ENCODE results near the gene RRP15.
"Not testable (repeated sequence)": the region's sequence is repeated elsewhere in the genome, so short reads cannot be mapped to it uniquely, and the experiment has no call there.

Gene RRP15

DNA sequence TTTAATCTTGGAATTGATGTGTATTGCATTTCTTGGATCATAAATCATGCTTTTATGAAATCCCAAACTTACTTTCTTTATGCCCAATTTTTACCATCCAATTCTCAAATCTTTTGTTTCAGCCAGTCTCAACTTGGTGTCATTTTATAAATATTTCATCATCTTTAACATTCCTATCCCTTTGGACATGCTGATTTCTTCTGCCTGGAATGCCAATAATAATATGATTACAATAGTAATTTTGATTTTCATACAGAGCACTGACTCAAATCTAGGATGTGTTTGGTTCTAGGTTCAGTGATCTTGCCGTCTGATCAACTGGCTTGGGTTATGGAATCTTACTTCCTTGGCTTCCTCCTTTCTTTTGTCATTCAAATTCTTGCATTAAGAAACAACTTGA lies 12.8 kb downstream of the RRP15 start:
- DNase-seq = no peak

DNA sequence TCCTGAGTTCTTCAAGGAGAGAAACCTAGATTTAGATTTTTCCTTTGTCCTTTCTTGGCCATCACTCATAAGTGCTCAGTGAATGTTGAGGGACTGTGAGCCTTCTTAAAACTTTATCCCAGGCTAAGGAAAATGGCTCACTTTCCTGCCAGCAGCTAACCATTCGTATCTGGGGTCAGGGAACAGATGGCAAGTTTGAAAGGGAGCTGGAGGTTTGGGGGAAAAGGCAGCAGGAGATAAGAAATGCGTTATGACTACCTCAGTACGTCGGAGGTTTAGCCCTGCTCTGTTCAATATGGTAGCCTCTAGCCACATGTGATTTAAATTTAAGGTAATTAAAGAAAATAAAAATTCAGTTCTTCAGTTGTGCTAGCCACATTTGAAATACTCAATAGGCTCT lies 13.3 kb downstream of the RRP15 start:
- no peak for DNase-seq

DNA sequence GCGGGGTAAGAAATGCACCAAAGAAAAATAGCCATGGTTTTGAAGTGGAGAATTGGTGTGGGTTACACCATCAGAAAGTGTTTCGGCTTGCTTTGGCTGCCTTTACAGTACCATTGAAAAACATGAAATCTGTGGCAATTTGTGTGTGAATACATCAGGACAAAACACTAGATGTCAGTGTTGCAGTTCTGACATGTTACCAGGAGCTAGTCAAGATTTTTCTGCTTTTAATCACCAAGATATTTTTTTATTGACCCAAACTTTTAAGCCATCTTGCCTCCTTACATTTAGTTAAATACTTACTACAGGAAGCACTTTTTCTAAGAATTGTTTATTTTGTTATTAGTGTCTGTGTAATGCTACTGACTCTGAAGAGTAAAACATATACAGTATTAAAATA lies 14.3 kb downstream of the RRP15 start:
- DNase-seq = peak; percentile 65

DNA sequence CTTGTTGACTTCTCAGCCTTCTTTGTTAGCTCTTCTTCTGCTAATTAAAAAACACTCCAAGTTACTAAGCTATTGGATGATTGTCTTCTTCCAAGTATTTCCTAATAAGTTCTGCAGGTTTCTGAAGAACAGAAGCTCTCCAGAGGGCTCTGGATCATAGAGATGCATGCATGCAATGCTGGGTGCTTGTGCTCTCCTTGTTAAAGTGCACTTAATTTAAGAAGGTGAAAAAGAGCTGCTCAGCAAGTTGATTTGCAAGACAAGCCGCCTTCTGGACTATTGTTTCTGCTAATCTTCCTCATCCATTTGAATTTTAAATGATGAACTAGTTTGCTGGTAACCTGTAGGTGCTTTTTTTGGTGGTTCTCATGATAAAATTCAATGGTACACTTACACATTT lies 16.1 kb downstream of the RRP15 start:
- DNase-seq = no peak

DNA sequence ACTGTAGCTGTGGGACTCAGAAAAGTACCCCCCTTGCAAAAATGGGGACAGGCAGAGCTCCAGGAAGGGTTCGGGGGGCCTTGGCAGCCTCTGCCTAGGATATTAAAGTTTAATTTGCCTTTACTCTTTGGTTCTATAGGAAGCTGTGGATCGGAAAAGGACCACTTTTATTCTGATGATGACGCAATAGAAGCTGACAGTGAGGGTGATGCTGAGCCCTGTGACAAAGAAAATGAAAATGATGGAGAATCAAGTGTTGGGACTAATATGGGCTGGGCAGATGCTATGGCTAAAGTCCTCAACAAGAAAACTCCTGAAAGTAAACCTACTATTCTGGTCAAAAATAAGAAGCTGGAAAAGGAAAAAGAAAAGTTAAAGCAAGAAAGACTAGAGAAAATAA lies 17.1 kb downstream of the RRP15 start:
- DNase-seq = no peak

DNA sequence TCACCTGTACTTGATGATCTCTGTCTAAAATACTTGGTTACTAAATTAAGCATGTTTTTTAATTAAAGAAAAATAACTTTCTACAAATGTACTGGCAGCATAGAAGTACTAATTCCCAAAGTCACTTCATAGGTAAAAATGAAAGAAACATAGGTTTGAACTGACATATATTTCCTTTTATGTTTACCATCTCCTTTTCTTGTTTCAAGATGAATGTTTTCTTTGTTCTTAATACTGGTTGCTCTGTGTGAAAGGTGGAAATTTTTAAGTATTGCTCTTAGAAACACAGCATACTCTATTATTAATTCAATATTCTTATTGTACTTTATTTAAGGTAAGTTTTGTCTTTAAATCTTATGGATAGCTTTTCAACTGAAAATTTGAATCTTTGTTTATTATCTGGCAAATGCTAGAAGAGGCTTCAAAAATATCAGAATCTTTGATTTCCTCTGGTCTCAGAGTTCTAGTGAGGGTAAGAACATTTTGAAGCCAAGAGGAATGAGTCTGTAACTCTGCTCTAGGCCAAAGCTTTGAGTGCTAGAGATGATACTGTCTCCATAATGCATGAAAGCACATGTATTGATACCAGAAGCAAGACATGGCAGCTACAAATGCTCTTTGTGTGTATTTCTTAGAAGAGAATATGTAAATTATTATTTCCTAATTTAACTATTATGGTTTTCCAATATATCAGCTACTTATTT lies 18.2 kb downstream of the RRP15 start:
- DNase-seq = no peak

DNA sequence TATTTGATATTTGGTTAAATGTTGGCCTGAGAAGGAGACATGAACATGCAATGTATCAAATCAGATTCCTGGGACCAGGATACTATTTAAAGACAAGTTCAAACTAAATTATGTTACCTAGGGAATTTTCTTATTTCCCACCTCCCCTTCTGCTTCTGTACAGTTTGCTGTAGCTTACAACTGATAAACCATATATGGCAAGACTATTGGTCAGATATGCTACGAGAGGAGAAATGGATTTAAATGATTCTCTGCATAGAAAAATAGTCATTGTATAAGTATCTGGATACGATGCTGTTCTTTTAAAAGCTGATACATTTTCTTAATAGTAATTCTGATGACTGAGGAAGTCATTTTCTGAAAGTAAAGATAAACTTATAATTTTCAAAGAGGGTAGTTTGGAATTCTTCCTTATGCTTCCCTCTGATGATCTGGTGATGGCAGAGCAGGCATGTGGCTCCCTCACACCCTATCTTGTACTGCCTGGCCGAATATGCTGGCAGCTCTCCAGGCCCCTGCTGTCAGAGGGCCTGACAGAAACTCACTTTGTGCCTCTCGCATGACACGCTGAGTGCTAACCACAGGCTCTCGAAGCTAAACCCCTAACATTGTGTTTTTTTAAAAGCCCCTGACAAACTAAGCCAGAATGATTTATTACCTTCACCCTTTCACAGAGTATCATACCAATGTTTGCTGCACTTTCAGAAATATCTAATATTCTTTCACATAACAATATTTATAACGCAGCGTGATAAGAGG lies 19.4 kb downstream of the RRP15 start:
- peak; percentile 73 for DNase-seq

DNA sequence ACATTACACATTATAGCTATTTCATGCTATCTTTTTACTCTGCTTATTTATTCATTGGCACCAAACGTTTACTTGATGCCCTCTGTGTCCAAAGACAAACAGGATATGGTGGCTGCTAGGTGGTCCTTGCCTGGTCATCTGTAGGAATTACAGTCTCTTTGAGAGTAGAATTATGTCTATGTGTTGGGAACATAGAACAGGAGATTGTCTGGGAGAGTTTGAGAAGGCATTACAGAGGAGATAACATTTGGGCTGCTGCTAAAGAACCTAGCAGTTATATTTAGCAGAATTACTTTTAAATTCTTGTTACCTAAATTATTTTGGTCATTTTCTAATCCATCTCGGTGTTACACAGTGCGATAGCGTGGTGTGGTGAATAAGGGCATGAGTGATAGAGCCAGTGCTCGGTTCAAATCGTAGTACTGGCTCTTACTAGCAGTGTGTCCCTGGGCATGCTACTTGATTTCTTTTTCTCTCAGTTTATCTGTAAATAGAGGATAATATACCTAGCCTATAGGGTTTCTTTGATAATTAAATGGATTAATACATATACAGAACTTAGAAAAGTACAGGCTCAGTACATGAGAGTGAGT lies 20.5 kb downstream of the RRP15 start:
- DNase-seq = no peak

DNA sequence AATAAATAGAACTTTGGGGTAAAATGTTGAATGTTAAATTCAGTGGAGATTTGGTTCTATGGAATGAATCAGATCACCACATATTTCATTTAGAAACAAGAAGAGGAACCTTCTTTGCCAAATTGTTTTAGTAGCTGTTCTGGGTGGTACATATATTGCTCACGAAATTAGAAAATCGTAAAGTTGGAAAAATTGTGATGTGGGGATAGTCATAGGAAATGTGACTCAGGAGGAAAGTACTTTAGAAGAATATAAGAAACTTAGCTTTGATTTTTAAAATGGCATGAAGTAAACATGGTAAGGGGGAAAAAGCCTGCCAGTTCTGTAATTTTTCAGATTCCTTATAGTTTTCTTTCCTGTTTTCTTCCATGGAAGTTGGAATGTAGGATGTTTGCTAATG lies 27.4 kb downstream of the RRP15 start:
- DNase-seq = peak; percentile 56

DNA sequence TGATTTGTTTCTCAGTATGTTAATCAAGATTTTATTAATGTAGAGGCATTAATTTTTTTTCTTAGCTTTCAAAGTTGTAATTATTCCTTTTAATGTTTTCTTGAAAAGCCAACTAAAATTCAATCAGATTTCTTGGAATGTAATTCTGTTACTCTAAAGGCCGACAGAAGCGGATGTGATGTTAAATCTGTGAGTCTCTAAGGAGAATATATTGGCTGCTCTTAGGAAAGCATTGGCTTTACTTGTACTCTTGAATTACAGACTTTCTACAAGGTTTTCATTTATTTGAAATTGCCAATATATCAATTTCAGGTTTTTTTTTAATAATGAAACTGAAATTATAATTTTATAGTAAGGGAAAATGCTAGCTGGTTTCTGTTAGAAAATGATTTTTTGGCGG lies 29.2 kb downstream of the RRP15 start:
- no peak for DNase-seq

DNA sequence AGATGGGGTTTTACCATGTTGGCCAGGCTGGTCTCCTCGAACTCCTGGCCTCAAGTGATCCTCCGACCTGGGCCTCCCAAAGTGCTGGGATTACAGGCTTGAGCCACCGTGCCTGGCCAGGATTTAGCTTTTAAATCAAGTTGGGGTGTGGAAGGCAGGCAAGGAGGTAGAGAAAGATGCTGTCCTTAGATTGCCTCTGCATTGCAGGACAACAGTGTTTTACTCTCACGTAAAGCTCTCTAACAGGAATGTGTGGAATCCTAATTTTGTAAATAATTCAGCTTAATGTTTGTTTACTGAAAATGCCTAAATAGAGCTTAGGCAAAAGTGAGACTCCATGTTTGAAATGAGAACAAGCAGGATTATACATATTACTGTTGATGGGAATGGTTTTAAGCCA lies 30.5 kb downstream of the RRP15 start:
- DNase-seq = no peak

DNA sequence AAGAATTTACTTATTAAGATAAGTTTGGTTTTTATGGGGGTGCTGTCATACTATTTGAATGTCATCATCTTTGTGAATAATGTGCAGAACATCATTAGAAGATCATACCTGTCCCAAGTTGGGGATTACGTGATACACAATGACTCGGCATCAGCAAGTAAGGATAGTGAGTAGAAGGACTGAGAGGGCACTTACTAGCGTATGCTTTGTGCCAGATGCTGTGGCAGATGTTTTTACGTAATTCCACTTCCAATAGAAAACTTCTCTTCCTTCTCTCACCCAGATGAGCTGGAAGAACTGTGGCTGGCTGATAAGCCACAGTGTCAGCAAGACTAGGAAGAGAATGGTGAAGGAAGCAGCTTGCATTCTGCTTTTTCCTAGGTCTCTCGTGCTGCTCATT lies 32.0 kb downstream of the RRP15 start:
- no peak for DNase-seq

DNA sequence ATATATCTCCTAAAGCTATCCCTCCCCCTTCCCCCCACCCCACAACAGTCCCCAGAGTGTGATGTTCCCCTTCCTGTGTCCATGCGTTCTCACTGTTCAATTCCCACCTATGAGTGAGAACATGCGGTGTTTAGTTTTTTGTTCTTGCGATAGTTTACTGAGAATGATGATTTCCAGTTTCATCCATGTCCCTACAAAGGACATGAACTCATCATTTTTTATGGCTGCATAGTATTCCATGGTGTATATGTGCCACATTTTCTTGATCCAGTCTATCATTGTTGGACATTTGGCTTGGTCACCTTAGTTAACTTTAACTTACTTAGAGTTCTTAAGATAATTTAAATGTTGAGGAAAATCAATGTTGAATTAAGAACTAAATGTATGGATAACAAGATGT lies 35.1 kb downstream of the RRP15 start:
- not testable (repeated sequence) for DNase-seq

DNA sequence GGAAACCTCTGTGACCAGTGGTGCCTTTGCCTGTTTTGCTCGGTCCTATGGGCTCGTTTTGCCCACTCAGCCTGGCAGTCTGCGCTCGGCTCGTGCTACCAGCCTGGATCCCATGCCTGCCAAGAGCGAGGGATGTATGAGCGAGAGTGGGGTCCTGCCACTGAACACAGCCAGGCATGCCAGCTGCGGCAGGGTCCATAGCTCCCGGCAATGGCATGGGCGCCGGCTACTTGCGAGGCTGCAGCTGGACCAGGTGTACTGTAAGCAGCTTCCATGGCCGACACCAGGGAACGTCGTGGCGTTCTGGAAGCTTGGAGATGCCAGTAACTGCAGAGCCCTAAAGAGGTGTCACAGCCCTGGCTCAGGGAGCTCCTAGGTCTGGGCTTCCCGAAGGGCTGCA lies 37.7 kb downstream of the RRP15 start:
- DNase-seq = no peak

DNA sequence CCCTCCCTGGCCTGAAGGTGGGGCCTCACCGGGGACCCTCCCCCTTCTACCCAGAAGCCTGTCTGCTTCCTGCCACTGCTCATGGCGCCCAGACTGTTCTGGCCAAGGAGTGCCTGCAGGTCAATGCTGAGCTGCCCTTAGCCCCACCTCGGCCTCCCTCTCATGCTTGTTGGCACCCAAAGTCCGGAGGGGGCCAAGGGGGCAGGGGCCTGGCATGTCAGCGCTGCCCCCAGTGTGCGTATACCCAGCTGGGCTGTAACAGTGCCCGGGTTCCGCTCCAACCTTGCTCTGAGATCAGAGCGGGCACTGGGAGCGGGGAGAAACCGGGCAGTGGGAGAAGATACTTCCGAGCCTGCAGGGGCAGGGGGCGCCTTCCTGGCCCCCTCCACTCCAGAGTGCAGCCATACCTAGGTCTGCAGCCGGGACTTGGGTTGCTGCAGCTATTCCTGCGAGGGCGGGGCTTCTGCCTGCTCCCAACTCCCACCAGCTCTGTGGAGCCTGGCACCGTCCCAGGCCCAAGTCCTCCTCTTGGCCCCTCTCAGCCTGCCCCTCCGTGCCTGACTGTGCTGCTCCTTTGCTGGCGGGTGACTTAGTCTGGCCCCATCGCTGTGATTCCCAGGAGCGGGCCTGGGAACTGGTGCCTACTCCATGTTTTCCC lies 38.6 kb downstream of the RRP15 start:
- no peak for DNase-seq

DNA sequence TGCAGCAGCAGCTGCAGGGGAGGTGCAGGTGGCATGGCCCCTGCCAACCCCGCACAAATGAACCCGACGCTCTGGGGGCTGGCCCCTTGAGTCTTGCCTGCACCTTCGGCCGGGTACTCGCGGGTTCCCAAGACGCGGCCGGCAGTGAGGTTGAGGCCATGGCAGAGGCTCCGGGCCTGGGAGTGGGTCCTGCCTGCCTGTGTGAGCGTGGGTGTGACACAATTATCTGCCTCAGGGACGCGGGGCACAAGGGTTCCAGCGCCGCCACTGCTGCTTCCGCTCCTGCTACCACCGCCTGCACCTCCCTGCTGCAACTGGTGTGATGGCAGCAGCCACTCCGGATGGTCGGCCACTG lies 39.1 kb downstream of the RRP15 start:
- no peak for DNase-seq

DNA sequence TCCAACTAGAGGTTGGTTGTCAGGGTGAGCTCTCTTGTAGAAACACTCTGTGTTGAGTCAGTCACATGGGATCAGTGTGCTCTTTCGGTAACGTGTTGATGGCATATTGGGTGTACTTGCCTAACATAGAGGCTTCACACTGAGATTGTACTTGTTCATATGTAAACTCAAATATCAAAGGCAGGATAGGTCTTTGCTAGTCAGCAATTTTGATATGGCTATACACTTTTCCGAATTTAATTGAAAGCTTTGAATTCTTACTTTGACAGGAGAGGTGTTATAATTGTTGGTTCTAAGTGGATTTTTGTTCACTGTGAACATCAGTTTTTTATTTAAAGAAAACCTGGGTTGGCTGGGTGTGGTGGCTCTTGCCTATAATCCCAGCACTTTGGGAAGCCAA lies 43.7 kb downstream of the RRP15 start:
- DNase-seq = no peak

DNA sequence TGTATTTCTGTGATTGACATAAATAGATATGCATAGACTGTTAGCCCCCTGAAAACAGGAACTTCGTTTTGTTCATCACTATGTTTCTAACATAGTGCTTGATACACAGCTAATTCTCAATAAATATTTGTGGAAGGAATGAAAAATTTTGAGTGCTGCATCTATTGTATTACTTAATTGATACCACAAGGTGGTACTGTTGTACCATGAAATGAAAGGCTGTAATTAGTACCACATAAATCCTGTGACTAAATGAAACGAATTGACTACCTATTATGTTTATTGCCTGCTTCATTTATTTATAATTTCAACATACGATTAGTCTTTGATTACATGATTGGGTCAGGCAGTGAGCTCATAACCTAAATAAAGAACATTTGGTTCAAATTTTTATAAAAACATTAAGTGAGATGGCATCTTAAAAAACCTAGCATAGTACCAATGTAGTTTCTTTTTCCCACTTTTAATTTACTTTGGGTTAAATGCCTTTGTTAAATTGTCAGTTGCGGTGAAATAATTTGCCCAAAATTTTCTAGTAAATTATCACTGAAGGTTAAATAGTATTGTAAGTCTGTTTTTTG lies 45.0 kb downstream of the RRP15 start:
- peak; percentile 44 for DNase-seq

DNA sequence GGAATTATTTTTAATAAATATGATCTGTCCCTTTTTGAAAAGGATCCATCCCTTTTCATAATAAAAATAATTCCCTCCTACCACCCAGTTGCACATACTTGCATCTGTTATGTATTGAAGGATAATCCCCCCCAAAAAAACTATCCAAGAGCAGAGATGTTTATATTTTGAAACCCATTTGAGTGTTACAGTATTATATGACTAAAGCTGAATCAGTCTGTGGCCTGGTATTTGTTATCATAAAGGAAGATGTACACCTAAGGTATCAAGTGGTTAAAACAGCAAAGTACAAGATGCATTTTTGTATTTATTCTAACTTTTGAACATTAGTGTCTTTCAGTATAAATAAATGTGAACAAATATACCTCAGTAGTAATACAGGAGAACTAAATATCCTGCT lies 47.3 kb downstream of the RRP15 start:
- DNase-seq = no peak

DNA sequence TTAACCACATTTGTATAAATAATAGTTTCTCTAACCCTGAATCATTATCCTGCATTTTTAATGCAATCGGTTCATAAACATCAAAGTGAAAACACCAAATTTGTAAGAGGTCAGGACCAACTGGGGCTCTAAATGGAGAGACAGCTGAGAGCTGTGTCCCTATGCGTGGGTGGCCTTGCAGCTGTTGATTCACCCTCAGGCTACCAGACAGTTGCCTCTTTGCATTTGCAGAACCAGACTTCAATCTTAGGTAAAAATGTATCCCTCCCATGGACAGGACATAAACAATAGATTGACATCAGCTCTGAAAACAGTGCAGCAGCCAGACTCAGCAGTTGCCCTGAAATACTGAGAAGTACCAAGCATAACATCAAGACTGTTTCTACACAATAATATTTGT lies 51.2 kb downstream of the RRP15 start:
- DNase-seq = no peak

DNA sequence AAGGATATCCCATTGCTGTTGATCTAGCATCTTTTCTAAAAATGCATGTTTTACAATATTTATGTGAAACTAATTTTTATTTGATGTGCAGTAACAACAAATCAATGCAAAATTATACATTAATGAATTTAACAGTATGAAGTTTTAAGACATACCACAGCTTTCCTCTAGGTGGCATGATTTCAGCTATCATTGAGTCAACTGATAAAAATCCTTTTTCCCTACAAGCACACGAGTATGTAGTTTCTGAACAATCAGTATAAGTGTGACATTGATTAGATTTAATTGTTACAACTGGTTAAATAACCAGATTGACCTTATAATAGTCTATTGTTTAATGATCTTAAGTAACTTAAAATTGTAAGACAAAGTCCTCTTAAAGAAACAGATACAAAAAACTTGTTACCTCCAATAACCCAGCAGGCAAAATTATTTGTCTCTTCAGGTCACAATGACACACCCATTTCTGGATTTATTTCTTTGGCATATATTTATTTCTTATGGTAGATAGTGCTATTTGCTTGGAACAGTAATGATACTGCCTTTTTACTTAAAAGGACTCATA lies 54.3 kb downstream of the RRP15 start:
- peak; percentile 36 for DNase-seq

DNA sequence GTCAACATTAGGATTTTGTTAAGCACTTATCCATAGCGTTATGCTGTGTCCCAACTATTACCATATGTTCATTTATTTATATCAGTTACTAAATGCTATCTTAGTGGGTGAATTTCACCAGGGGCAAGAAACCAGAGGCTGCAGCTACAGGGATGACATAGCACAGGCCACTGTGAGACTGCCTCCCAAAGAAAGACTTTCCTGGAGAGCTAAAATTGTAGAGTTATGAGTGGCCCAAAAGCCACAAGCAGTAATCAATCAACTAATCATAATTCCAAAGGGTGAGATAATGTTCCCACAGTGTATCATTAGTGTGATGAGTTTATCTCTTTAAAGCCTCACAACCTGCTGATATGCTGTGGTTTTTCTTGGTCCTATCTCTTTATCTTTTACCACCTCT lies 56.2 kb downstream of the RRP15 start:
- DNase-seq = no peak

DNA sequence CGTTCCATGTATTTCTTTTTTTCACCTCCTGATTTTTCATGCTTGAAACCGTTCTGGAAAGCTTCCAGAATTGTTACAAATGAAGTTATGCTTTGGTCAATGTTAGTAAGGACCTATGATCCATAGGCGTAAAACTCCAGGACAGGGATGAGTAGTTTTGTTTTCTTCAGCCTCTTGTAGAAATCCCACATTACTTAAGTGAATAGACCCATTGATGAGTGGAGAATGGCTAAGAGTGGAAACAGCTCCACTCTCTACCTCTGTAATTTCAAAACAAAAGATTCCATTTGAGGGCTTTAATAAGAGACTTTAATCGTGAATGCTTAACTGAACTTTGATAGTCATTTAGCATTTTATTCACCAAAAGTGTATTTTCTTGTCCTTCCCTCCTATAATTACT lies 57.0 kb downstream of the RRP15 start:
- no peak for DNase-seq
